ENCODE results near the gene GID8. TPM values are rescaled to one million over a fixed set of nuclear protein-coding genes. Genes with fewer than 3 reads are reported as not detected.

The GID8 gene
- total RNA-seq, 4 donors from 2014 or later, result 16.4 to 48.6 (median 40.0) TPM

DNA sequence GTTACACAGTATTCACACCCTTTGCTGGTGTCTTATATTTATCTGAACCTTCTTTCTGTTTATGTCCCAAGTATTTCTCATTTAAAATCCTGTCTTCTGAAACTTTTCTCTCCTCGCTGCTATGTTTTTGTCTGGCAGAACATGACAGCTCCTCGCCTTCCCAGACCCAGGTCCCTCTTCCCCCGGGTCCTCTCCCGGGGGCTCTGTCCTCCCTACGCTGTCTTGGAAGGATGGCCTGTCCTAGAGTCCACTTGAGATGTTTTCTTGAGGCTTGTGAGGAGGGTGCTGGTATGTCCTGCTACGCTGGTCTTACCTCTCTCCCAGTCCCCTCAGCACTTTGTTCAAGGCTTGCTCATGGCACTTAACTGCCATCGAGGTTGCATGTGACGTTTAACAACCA lies 6.2 kb downstream of the GID8 start:
- TF ChIP-seq POLR2A (IDR thresholded peaks at IDR 0.05), result no peak
- TF ChIP-seq CTCF (IDR thresholded peaks at IDR 0.05), result no peak
- no peaks in the 10 kb centered on the region for H3K36me3 ChIP-seq
- DNase-seq, result no peak
- H3K4me1 ChIP-seq, result no peaks in the 10 kb centered on the region
- no peaks in the 10 kb centered on the region for H3K27me3 ChIP-seq
- no peak overlapping the region for H3K4me3 ChIP-seq
- H3K27ac ChIP-seq, result no peak overlapping the region
- intact Hi-C loops (cut with DNase I; ENCODE audit: low total_unique reads), result no loop called here
- H3K9me3 ChIP-seq, result no peaks in the 10 kb centered on the region

- TF ChIP-seq POLR2A (IDR thresholded peaks at IDR 0.05) (no peak), CTCF (IDR thresholded peaks at IDR 0.05) (no peak)
- Histone ChIP-seq H3K4me3 (no peak overlapping the region), H3K4me1 (no peaks in the 10 kb centered on the region), H3K9me3 (no peaks in the 10 kb centered on the region), H3K36me3 (no peaks in the 10 kb centered on the region), H3K27me3 (no peaks in the 10 kb centered on the region), H3K27ac (no peak overlapping the region)
- intact Hi-C loops (cut with DNase I; ENCODE audit: low total_unique reads), result no loop called here
- no peak for DNase-seq
Observed at GRCh38 chr20:62944746-62945145, 6.8 kb downstream of the GID8 start.

DNA sequence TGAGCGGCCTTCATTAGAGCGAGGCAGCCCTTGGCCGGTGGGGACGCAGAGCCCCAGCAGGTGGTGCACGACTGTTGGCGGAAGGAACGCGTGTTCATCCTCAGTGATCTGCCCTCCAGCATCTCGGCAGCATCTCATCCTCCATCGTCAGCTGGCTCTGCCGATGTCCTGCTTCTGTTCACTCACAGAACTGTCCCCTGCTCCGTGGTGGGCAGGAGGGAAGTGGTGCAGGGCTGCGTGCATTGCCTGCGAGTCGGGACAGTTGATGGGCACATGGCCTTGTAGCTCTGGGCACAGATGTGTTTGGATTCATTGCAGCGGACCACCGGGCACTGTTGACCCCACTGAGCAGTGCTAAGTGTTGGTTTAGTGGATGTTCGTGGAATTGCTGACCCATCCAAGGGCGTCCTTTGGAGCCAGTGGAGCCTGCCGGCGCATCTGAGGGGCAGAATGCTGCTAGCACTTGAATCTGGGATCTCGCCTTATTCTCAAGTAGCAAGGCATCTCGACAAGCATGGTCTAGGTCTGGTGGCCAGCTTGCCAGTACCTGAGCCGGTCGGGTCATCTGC lies 7.9 kb downstream of the GID8 start:
- no peaks in the 10 kb centered on the region for H3K4me1 ChIP-seq
- H3K27ac ChIP-seq, result no peak overlapping the region
- intact Hi-C loops (cut with DNase I; ENCODE audit: low total_unique reads), result no loop called here
- no peak for TF ChIP-seq CTCF (IDR thresholded peaks at IDR 0.05)
- no peak for TF ChIP-seq POLR2A (IDR thresholded peaks at IDR 0.05)
- H3K27me3 ChIP-seq, result no peaks in the 10 kb centered on the region
- H3K36me3 ChIP-seq, result no peaks in the 10 kb centered on the region
- no peak overlapping the region for H3K4me3 ChIP-seq
- no peak for DNase-seq
- no peaks in the 10 kb centered on the region for H3K9me3 ChIP-seq

GRCh38 chr20:62946918-62947317 lies 9.0 kb downstream of the GID8 start:
- Histone ChIP-seq H3K9me3 (no peaks in the 10 kb centered on the region), H3K4me3 (no peak overlapping the region), H3K36me3 (no peaks in the 10 kb centered on the region), H3K4me1 (no peaks in the 10 kb centered on the region), H3K27ac (no peak overlapping the region), H3K27me3 (no peaks in the 10 kb centered on the region)
- no peak for DNase-seq
- no peak for TF ChIP-seq POLR2A (IDR thresholded peaks at IDR 0.05)
- no peak for TF ChIP-seq CTCF (IDR thresholded peaks at IDR 0.05)
- intact Hi-C loops (cut with DNase I; ENCODE audit: low total_unique reads), result no loop called here

- DNase-seq, result no peak
Observed at GRCh38 chr20:62947532-62948300, 9.8 kb downstream of the GID8 start.

More at GRCh38 chr20:62947532-62948300, 9.8 kb downstream of the GID8 start:
- Histone ChIP-seq H3K27me3 (no peaks in the 10 kb centered on the region), H3K27ac (no peak overlapping the region), H3K4me1 (peaks cover 3 to 5% of the 10 kb centered on the region in 2 donors), H3K36me3 (no peaks in the 10 kb centered on the region), H3K9me3 (no peaks in the 10 kb centered on the region), H3K4me3 (no peak overlapping the region)
- intact Hi-C loops (cut with DNase I; ENCODE audit: low total_unique reads), result no loop called here
- TF ChIP-seq POLR2A (IDR thresholded peaks at IDR 0.05) (no peak), CTCF (IDR thresholded peaks at IDR 0.05) (no peak)

Measured in uterus (tissue), 4 donors.